Dermis microvascular lymphatic vessel endothelial cell (primary cell): Measurements from ENCODE around the gene BLZF1. TPM values are rescaled to one million over a fixed set of nuclear protein-coding genes. Genes with fewer than 3 reads are reported as not detected.

Experiments used
- total RNA-seq: library from RNA; depleted of rRNA; stranded (reverse); fragments of >200 nt; gene quantifications from 2 replicates; pipeline ENCODE4 v1.2.1, GENCODE V29; 2014

BLZF1 gene
- total RNA-seq, 1 donor from 2014 or later, result 12.2 TPM

Other genes with a start within 250 kb of the BLZF1 start
- 11.5 and 15.0 TPM in 2 replicates for gene NME7, start 398 bp upstream of the BLZF1 start, total RNA-seq
- not detected in 2 replicates for gene CCDC181, start 59.3 kb downstream of the BLZF1 start, total RNA-seq
- gene SLC19A2, start 117.7 kb downstream of the BLZF1 start, total RNA-seq, result 2.3 and 2.4 TPM in 2 replicates
- gene F5, start 218.3 kb downstream of the BLZF1 start, total RNA-seq, result not detected in 2 replicates